H1 (cell line): ENCODE measurements around the gene NPTXR. TPM values are rescaled to one million over a fixed set of nuclear protein-coding genes. Genes with fewer than 3 reads are reported as not detected.
A peak's percentile ranks its signal among the peaks of the same experiment; 100 is the strongest.

Experiments
- CTCF ChIA-PET: fragments of 300-600 bp; sonication (Branson Sonifier 250); formaldehyde crosslinking; loops from one replicate; lab custom pipeline; 2021; ENCODE audit not compliant: partially characterized antibody; lab: Charles Lee
- POLR2A ChIA-PET: fragments of 300-600 bp; sonication (Branson Sonifier 250); formaldehyde crosslinking; loops from one replicate; lab custom pipeline; 2021; ENCODE audit warnings: inconsistent platforms; ENCODE audit not compliant: partially characterized antibody; lab: Charles Lee
- DNase-seq, 2 experiments: peaks; one replicate each; pipeline versions ENCODE4 v3.0.0 to v3.0.0-alpha.2; 2010 to 2022; ENCODE audit warnings: low spot score in 2 of 2, low read depth in 1 of 2, mixed read lengths in 1 of 2
- FAIRE-seq: peaks from 2 replicates; lab custom pipeline; 2011; peaks lifted over from hg19 to GRCh38; lab: Jason Lieb, UNC
- H2AFZ ChIP-seq: 2 replicates; pipeline ENCODE4 v1.8.1; 2012; ENCODE audit warnings: low read length, inconsistent platforms
- H2AK5ac ChIP-seq: 2 replicates; pipeline ENCODE4 v1.6.1; 2013; ENCODE audit warnings: low read depth, low read length
- H2BK120ac ChIP-seq: replicated peaks from 2 replicates; pipeline ENCODE3; 2013; ENCODE audit warnings: low read depth, low read length, inconsistent platforms
- H2BK12ac ChIP-seq: 2 replicates; pipeline ENCODE4 v1.6.1; 2013; ENCODE audit warnings: low read depth, low read length
- H2BK15ac ChIP-seq: 2 replicates; pipeline ENCODE4 v1.6.1; 2013; ENCODE audit warnings: low read length
- H2BK20ac ChIP-seq: 2 replicates; pipeline ENCODE4 v1.6.1; 2013; ENCODE audit warnings: low read length
- H2BK5ac ChIP-seq: 2 replicates; pipeline ENCODE4 v1.6.1; 2013; ENCODE audit warnings: low read depth, low read length
- H3K14ac ChIP-seq: 2 replicates; pipeline ENCODE4 v1.6.1; 2013; ENCODE audit warnings: inconsistent platforms; ENCODE audit not compliant: insufficient read length
- H3K18ac ChIP-seq: 2 replicates; pipeline ENCODE4 v1.6.1; 2013; ENCODE audit warnings: low read length; ENCODE audit errors: extremely low read depth
- H3K23ac ChIP-seq: 2 replicates; pipeline ENCODE4 v1.6.1; 2013; ENCODE audit warnings: inconsistent platforms; ENCODE audit not compliant: insufficient read length
- H3K23me2 ChIP-seq: 2 replicates; pipeline ENCODE4 v1.6.1; 2013; ENCODE audit warnings: low read depth, low read length
- H3K27ac ChIP-seq: 2 replicates; pipeline ENCODE4 v1.6.1; 2011; ENCODE audit warnings: low read depth, low read length, inconsistent platforms
- H3K27me3 ChIP-seq, 4 experiments: replicated peaks in 1 of 4; 1 replicate in 1 of 4; 2 replicates in 3 of 4; pipeline versions ENCODE4 v1.6.1 to v1.8.1; 2011 to 2013; ENCODE audit warnings: low read length in 3 of 4, mild to moderate bottlenecking in 3 of 4, inconsistent platforms in 2 of 4, mixed read lengths in 2 of 4, moderate library complexity in 1 of 4; ENCODE audit not compliant: control insufficient read depth in 3 of 4, insufficient read depth in 3 of 4; ENCODE audit errors: extremely low read depth in 1 of 4
- H3K36me3 ChIP-seq, 4 experiments: 2 replicates each; pipeline versions ENCODE4 v1.6.1 to v1.8.1; 2011 to 2013; ENCODE audit warnings: mild to moderate bottlenecking in 4 of 4, low read length in 3 of 4, moderate library complexity in 2 of 4, control low read depth in 1 of 4, inconsistent platforms in 1 of 4; ENCODE audit not compliant: insufficient read depth in 4 of 4, control insufficient read depth in 2 of 4
- H3K4ac ChIP-seq: replicated peaks from 2 replicates; pipeline ENCODE3; 2013; ENCODE audit warnings: low read length, low read depth, mixed read lengths, inconsistent platforms; ENCODE audit not compliant: insufficient read length
- H3K4me1 ChIP-seq, 4 experiments: replicated peaks in 1 of 4; 1 replicate in 1 of 4; 2 replicates in 3 of 4; pipeline versions ENCODE4 v1.6.1 to v1.8.1; 2011 to 2013; ENCODE audit warnings: low read length in 3 of 4, inconsistent platforms in 2 of 4, mixed read lengths in 1 of 4; ENCODE audit not compliant: insufficient read depth in 4 of 4, control insufficient read depth in 3 of 4
- H3K4me2 ChIP-seq, 2 experiments: 2 replicates each; pipeline versions ENCODE4 v1.6.1 to v1.8.1; 2011 to 2013; ENCODE audit warnings: low read depth in 2 of 2, low read length in 2 of 2, control low read depth in 1 of 2, inconsistent platforms in 1 of 2, mild to moderate bottlenecking in 1 of 2; ENCODE audit not compliant: insufficient read depth in 1 of 2
- H3K4me3 ChIP-seq, 4 experiments: fragments of 200-600, 300-600 bp in 1 of 4; sonication (generic), shearing (Covaris generic), sonication (Bioruptor Twin) in 1 of 4; 2 replicates each; pipeline versions ENCODE4 v1.5.1 to v1.8.1; 2011 to 2016; ENCODE audit warnings: low read length in 4 of 4, low read depth in 3 of 4, control low read depth in 2 of 4, inconsistent platforms in 2 of 4, mild to moderate bottlenecking in 2 of 4, mixed read lengths in 1 of 4, moderate library complexity in 1 of 4; ENCODE audit not compliant: insufficient read depth in 2 of 4; ENCODE audit errors: extremely low read depth in 1 of 4
- H3K56ac ChIP-seq: replicated peaks from 2 replicates; pipeline ENCODE3; 2013; ENCODE audit warnings: low read depth, mild to moderate bottlenecking, mixed read lengths, low read length, inconsistent platforms; ENCODE audit not compliant: insufficient read length
- H3K79me1 ChIP-seq: 2 replicates; pipeline ENCODE4 v1.6.1; 2013; ENCODE audit warnings: low read depth, low read length, control low read depth
- H3K79me2 ChIP-seq, 2 experiments: 2 replicates each; pipeline versions ENCODE4 v1.6.1 to v1.8.1; 2012 to 2013; ENCODE audit warnings: low read length in 2 of 2, mild to moderate bottlenecking in 2 of 2, inconsistent platforms in 1 of 2; ENCODE audit not compliant: insufficient read depth in 2 of 2, control insufficient read depth in 1 of 2
- H3K9ac ChIP-seq, 4 experiments: replicated peaks in 1 of 4; 1 replicate in 1 of 4; 2 replicates in 3 of 4; pipeline versions ENCODE4 v1.6.1 to v1.8.1; 2011 to 2013; ENCODE audit warnings: low read depth in 3 of 4, low read length in 3 of 4, control low read depth in 2 of 4, mild to moderate bottlenecking in 2 of 4, moderate library complexity in 2 of 4, inconsistent platforms in 1 of 4; ENCODE audit errors: extremely low read depth in 1 of 4
- H3K9me3 ChIP-seq, 2 experiments: 2 replicates each; pipeline versions ENCODE4 v1.6.1 to v1.8.1; 2012 to 2013; ENCODE audit warnings: mild to moderate bottlenecking in 2 of 2, moderate library complexity in 2 of 2, control low read depth in 1 of 2, inconsistent platforms in 1 of 2, low read depth in 1 of 2, low read length in 1 of 2, mixed read lengths in 1 of 2; ENCODE audit not compliant: insufficient read depth in 2 of 2
- H4K20me1 ChIP-seq, 2 experiments: replicated peaks in 1 of 2; 2 replicates each; pipeline versions ENCODE3 to v1.8.1; 2011 to 2013; ENCODE audit warnings: inconsistent platforms in 2 of 2, low read length in 2 of 2, mild to moderate bottlenecking in 1 of 2; ENCODE audit not compliant: insufficient read depth in 2 of 2, control insufficient read depth in 1 of 2
- H4K5ac ChIP-seq: 2 replicates; pipeline ENCODE4 v1.6.1; 2013; ENCODE audit warnings: low read length, low read depth, mixed read lengths, inconsistent platforms; ENCODE audit not compliant: insufficient read length
- H4K8ac ChIP-seq: 2 replicates; pipeline ENCODE4 v1.8.0; 2013; ENCODE audit warnings: mild to moderate bottlenecking, moderate library complexity, low read length, inconsistent platforms; ENCODE audit not compliant: insufficient read depth; ENCODE audit errors: extremely low read depth
- H4K91ac ChIP-seq: replicated peaks from 2 replicates; pipeline ENCODE3; 2013; ENCODE audit warnings: low read length, mixed read lengths, inconsistent platforms; ENCODE audit not compliant: insufficient read length
- CBX5 ChIP-seq: fragments of 300-800, 300-1000 bp; sonication (generic); IDR thresholded peaks from 2 replicates; pipeline ENCODE4 v1.7.1; 2016; ENCODE audit warnings: antibody characterized with exemption, low read length, low read depth
- CHD2 ChIP-seq: IDR thresholded peaks from 2 replicates; pipeline ENCODE4 v1.6.1; 2012; ENCODE audit warnings: low read length, improper control_type of control experiment
- E2F6 ChIP-seq: IDR thresholded peaks from 2 replicates; pipeline ENCODE4 v1.6.1; 2012; ENCODE audit warnings: inconsistent platforms
- HDAC2 ChIP-seq, 2 experiments: fragments of 300-600 bp in 1 of 2; sonication (generic) in 1 of 2; IDR thresholded peaks; 2 replicates each; pipeline ENCODE4 v1.6.1; 2011 to 2012; ENCODE audit warnings: low read depth in 2 of 2, low read length in 2 of 2, mild to moderate bottlenecking in 2 of 2, moderate library complexity in 2 of 2, borderline replicate concordance in 1 of 2, inconsistent platforms in 1 of 2
- KDM1A ChIP-seq: fragments of 200-600, 300-600 bp; sonication (generic); IDR thresholded peaks from 2 replicates; pipeline ENCODE4 v1.7.1; 2016; ENCODE audit warnings: mild to moderate bottlenecking, low read length, borderline replicate concordance
- MAX ChIP-seq: IDR thresholded peaks from 2 replicates; pipeline ENCODE4 v1.6.1; 2012; ENCODE audit warnings: inconsistent platforms
- RAD21 ChIP-seq, 2 experiments: IDR thresholded peaks in 1 of 2; conservative IDR thresholded peaks in 1 of 2; 2 replicates each; pipeline ENCODE4 v1.6.1; 2011; ENCODE audit warnings: low read depth in 2 of 2, low read length in 2 of 2, improper control_type of control experiment in 1 of 2, inconsistent platforms in 1 of 2, mild to moderate bottlenecking in 1 of 2, moderate library complexity in 1 of 2
- RNF2 ChIP-seq: fragments of 200-900, 300-1000 bp; sonication (generic); IDR thresholded peaks from 2 replicates; pipeline ENCODE4 v1.7.1; 2016; ENCODE audit warnings: borderline replicate concordance, low read depth, mild to moderate bottlenecking, antibody characterized with exemption, low read length; ENCODE audit not compliant: poor library complexity, severe bottlenecking; ENCODE audit errors: missing control alignments
- SIX5 ChIP-seq: IDR thresholded peaks from 2 replicates; pipeline ENCODE4 v1.6.1; 2011; ENCODE audit warnings: mild to moderate bottlenecking, low read depth, low read length
- SUZ12 ChIP-seq: fragments of 200-600 bp; sonication (generic); IDR thresholded peaks from 2 replicates; pipeline ENCODE4 v1.6.1; 2012; ENCODE audit warnings: mild to moderate bottlenecking, inconsistent platforms, low read length, moderate library complexity, mixed read lengths
- WGBS, 2 experiments: shearing (Covaris generic) in 1 of 2; methylation state at CpG; one replicate each; pipeline versions ENCODE4 v1.1.6 to v1.1.7; 2013 to 2015; ENCODE audit warnings: low lambda C conversion rate in 2 of 2, mixed read lengths in 2 of 2, inconsistent platforms in 1 of 2, low coverage in 1 of 2, missing lambda C conversion rate in 1 of 2; ENCODE audit not compliant: insufficient replicate concordance in 2 of 2, insufficient coverage in 1 of 2, insufficient read length in 1 of 2; ENCODE audit errors: extremely low coverage in 1 of 2, missing lambda C conversion rate in 1 of 2; 5-methylcytosine and 5-hydroxymethylcytosine counted together
- polyA plus RNA-seq, 7 experiments: library from polyadenylated mRNA; depleted of rRNA in 3 of 7; stranded (reverse) in 5 of 7; unstranded in 2 of 7; fragments of >200 nt in 5 of 7; fragments of 200-250 nt in 2 of 7; gene quantifications; 1 replicate in 5 of 7; 2 replicates in 1 of 7; 4 replicates in 1 of 7; pipeline versions ENCODE4 v1.2.1 to v1.2.3, GENCODE V29; 2011 to 2013; ENCODE audit warnings: missing spikeins in 2 of 7, mixed read lengths in 2 of 7
- total RNA-seq: library from RNA; stranded (reverse); fragmentation: NEBNext Ultra II Directional; extraction: Animal tissue kit (Norgen Biotek cat#: 25700); gene quantifications from 2 replicates; pipeline ENCODE4 v1.2.1, GENCODE V29; 2021

The NPTXR gene
- total and polyA plus RNA-seq, 2 of the 8 experiments (the other 6 are each of a cell fraction or from before 2014, with no cell fraction given), result 3.7 to 6.4 TPM

GRCh38 chr22:38870312-38870741, 26.5 kb upstream of the NPTXR start:
- Histone ChIP-seq H2BK15ac (no peak overlapping the region), H2BK12ac (no peak overlapping the region), H3K14ac (no peak overlapping the region), H3K27ac (no peak overlapping the region), H3K9ac (no peak overlapping the region), H3K4me3 (peak overlapping the region in 1 of 4 experiments; percentile 97; a peak in 2 of 8 replicates), H3K4ac (no peak overlapping the region), H2AFZ (no peak overlapping the region), H2BK120ac (no peak overlapping the region), H3K23ac (no peak overlapping the region), H3K4me1 (peaks cover 3 to 15% (median 12%) of the 10 kb centered on the region in 4 experiments; a peak in 5 of 7 replicates), H3K27me3 (no peaks in the 10 kb centered on the region; a peak in 2 of 7 replicates), H2AK5ac (no peak overlapping the region), H2BK20ac (no peak overlapping the region), H2BK5ac (no peak overlapping the region), H3K23me2 (peaks cover 9% of the 10 kb centered on the region; the same call in 1 of the 2 replicates), H3K9me3 (no peaks in the 10 kb centered on the region), H3K79me2 (peaks cover 0 to 9% of the 10 kb centered on the region in 2 experiments; a peak in 2 of 4 replicates), H4K5ac (no peak overlapping the region), H3K56ac (no peak overlapping the region), H4K20me1 (peaks cover 11 to 16% of the 10 kb centered on the region in 2 experiments), H3K4me2 (peak overlapping the region; percentile 61 to 77; a peak in 1 of 4 replicates), H4K91ac (no peak overlapping the region), H3K36me3 (peaks cover 0 to 21% (median 11%) of the 10 kb centered on the region in 4 experiments; a peak in 3 of 8 replicates), H3K18ac (no peak overlapping the region), H4K8ac (no peak overlapping the region), H3K79me1 (peaks cover 4% of the 10 kb centered on the region)
- FAIRE-seq (peak; percentile 92), DNase-seq (peak in 1 of 2 experiments; percentile 93)
- ChIA-PET POLR2A (interaction anchor here (0.6 to 1.4 kb wide), 7 partner anchors 8 to 444 kb away, joined by 3 to 5 read pairs (median 3); partner anchors contain the start of genes APOBEC3C and APOBEC3D), CTCF (interaction anchor here (0.6 to 8.1 kb wide), 60 partner anchors 9 to 560 kb away, joined by 3 to 79 read pairs (median 4); partner anchors contain the start of genes APOBEC3B and NPTXR)
- 33% methylated on average over 12 of the region's 12 CpGs; no CpG with 5 or more reads in 1 of the 2 experiments for WGBS, 2 experiments
- TF ChIP-seq SUZ12 (no peak), CHD2 (no peak), CBX5 (no peak), RNF2 (no peak), KDM1A (no peak), MAX (peak; percentile 57; the same call in 1 of the 2 replicates), E2F6 (no peak), RAD21 (IDR thresholded peaks at IDR 0.05 in 1 of 2, conservative IDR thresholded peaks at IDR 0.05 in 1 of 2; ENCODE audit: low read depth in 2 of 2, low read length in 2 of 2) (peak; percentile 83 to 87), HDAC2 (IDR thresholded peaks at IDR 0.05; ENCODE audit: borderline replicate concordance in 1 of 2, low read depth in 2 of 2, low read length in 2 of 2) (no peak; a peak in 1 of 4 replicates), SIX5 (no peak)
